ENCODE measurements around the gene GOLGA6C.
"Not testable (repeated sequence)": the region's sequence is repeated elsewhere in the genome, so short reads cannot be mapped to it uniquely, and the experiment has no call there.

DNA sequence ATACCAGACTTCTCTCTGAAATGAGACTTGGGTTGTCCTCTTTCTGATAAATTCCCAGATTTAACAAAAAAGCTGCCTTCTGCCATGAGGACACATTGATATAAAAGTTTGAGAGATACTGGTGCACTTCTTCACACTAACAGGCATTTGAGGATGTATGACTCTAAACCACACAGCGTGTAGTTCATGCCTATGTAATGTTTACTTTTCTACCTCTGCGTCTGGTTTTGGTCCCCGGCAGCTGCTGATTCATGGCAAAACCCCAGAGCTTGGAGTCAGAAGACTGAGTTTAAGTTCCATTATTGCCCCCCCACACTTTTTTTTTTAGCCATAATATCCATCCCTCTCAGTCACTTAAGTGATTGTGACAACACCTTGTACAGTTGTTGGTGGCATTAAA is 26.0 kb downstream of the GOLGA6C start:
- TF ChIP-seq, protein P1, sequence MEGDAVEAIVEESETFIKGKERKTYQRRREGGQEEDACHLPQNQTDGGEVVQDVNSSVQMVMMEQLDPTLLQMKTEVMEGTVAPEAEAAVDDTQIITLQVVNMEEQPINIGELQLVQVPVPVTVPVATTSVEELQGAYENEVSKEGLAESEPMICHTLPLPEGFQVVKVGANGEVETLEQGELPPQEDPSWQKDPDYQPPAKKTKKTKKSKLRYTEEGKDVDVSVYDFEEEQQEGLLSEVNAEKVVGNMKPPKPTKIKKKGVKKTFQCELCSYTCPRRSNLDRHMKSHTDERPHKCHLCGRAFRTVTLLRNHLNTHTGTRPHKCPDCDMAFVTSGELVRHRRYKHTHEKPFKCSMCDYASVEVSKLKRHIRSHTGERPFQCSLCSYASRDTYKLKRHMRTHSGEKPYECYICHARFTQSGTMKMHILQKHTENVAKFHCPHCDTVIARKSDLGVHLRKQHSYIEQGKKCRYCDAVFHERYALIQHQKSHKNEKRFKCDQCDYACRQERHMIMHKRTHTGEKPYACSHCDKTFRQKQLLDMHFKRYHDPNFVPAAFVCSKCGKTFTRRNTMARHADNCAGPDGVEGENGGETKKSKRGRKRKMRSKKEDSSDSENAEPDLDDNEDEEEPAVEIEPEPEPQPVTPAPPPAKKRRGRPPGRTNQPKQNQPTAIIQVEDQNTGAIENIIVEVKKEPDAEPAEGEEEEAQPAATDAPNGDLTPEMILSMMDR (IDR thresholded peaks at IDR 0.05 in 2 of 3, conservative IDR thresholded peaks at IDR 0.05 in 1 of 3; ENCODE audit: borderline replicate concordance in 1 of 3, insufficient read depth in 1 of 3, low read depth in 2 of 3, low read length in 2 of 3) = not testable (repeated sequence)
- TF ChIP-seq CEBPB (IDR thresholded peaks at IDR 0.05; ENCODE audit: low read depth); POLR2A (IDR thresholded peaks at IDR 0.05; ENCODE audit: borderline replicate concordance, extremely low read depth, insufficient read depth, insufficient read length); SIN3A (IDR thresholded peaks at IDR 0.05; ENCODE audit: low read depth); EZH2 (IDR thresholded peaks at IDR 0.05); EZH2phosphoT487 (IDR thresholded peaks at IDR 0.05; ENCODE audit: borderline replicate concordance); SP1 (IDR thresholded peaks at IDR 0.05; ENCODE audit: low read depth): not testable (repeated sequence)
- TF ChIP-seq, protein P2, sequence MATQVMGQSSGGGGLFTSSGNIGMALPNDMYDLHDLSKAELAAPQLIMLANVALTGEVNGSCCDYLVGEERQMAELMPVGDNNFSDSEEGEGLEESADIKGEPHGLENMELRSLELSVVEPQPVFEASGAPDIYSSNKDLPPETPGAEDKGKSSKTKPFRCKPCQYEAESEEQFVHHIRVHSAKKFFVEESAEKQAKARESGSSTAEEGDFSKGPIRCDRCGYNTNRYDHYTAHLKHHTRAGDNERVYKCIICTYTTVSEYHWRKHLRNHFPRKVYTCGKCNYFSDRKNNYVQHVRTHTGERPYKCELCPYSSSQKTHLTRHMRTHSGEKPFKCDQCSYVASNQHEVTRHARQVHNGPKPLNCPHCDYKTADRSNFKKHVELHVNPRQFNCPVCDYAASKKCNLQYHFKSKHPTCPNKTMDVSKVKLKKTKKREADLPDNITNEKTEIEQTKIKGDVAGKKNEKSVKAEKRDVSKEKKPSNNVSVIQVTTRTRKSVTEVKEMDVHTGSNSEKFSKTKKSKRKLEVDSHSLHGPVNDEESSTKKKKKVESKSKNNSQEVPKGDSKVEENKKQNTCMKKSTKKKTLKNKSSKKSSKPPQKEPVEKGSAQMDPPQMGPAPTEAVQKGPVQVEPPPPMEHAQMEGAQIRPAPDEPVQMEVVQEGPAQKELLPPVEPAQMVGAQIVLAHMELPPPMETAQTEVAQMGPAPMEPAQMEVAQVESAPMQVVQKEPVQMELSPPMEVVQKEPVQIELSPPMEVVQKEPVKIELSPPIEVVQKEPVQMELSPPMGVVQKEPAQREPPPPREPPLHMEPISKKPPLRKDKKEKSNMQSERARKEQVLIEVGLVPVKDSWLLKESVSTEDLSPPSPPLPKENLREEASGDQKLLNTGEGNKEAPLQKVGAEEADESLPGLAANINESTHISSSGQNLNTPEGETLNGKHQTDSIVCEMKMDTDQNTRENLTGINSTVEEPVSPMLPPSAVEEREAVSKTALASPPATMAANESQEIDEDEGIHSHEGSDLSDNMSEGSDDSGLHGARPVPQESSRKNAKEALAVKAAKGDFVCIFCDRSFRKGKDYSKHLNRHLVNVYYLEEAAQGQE (IDR thresholded peaks at IDR 0.05; ENCODE audit: low read depth) = not testable (repeated sequence)
- TF ChIP-seq, protein P3, sequence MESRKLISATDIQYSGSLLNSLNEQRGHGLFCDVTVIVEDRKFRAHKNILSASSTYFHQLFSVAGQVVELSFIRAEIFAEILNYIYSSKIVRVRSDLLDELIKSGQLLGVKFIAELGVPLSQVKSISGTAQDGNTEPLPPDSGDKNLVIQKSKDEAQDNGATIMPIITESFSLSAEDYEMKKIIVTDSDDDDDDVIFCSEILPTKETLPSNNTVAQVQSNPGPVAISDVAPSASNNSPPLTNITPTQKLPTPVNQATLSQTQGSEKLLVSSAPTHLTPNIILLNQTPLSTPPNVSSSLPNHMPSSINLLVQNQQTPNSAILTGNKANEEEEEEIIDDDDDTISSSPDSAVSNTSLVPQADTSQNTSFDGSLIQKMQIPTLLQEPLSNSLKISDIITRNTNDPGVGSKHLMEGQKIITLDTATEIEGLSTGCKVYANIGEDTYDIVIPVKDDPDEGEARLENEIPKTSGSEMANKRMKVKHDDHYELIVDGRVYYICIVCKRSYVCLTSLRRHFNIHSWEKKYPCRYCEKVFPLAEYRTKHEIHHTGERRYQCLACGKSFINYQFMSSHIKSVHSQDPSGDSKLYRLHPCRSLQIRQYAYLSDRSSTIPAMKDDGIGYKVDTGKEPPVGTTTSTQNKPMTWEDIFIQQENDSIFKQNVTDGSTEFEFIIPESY (IDR thresholded peaks at IDR 0.05; ENCODE audit: extremely low read depth, insufficient replicate concordance, low read length) = not testable (repeated sequence)
- TF ChIP-seq, protein P4, sequence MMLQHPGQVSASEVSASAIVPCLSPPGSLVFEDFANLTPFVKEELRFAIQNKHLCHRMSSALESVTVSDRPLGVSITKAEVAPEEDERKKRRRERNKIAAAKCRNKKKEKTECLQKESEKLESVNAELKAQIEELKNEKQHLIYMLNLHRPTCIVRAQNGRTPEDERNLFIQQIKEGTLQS (IDR thresholded peaks at IDR 0.05) = not testable (repeated sequence)
